ENCODE results near the gene ANKRD2.

DNA sequence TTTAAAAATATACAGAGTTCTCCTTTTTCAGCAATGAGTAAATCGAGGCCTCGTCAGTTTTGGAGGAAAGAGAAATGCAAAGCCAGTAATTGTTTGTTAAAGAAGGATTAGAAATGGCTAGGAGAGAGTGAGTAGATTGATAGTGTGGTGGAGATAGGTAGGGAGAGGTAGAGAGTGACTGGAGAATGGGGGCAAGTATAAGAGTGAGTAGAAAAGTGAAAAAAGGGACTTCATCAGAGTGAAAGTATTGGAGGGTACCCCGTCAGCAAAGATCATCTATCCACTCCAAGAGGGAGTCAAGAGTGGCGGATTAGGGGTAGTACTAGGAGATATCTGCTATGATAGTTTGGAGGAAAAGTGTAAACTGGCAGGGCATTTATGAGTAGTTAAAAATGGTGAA, 9.2 kb upstream of the ANKRD2 start:
- TF ChIP-seq ELF4 (IDR thresholded peaks at IDR 0.05): no peak
- no peak for TF ChIP-seq ZNF384 (IDR thresholded peaks at IDR 0.05)
- TF ChIP-seq, protein P1, sequence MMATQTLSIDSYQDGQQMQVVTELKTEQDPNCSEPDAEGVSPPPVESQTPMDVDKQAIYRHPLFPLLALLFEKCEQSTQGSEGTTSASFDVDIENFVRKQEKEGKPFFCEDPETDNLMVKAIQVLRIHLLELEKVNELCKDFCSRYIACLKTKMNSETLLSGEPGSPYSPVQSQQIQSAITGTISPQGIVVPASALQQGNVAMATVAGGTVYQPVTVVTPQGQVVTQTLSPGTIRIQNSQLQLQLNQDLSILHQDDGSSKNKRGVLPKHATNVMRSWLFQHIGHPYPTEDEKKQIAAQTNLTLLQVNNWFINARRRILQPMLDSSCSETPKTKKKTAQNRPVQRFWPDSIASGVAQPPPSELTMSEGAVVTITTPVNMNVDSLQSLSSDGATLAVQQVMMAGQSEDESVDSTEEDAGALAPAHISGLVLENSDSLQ (IDR thresholded peaks at IDR 0.05): no peak
- TF ChIP-seq SP1 (IDR thresholded peaks at IDR 0.05): no peak
- TF ChIP-seq FOXM1 (IDR thresholded peaks at IDR 0.05; ENCODE audit: borderline replicate concordance): no peak
- no peak for TF ChIP-seq FOXK2 (IDR thresholded peaks at IDR 0.05)
- no peak for TF ChIP-seq HDGF (IDR thresholded peaks at IDR 0.05; ENCODE audit: borderline replicate concordance)
- TF ChIP-seq ARNT (IDR thresholded peaks at IDR 0.05): no peak
- no peak for TF ChIP-seq BHLHE40 (IDR thresholded peaks at IDR 0.05; ENCODE audit: borderline replicate concordance)
- TF ChIP-seq LEF1 (IDR thresholded peaks at IDR 0.05; ENCODE audit: borderline replicate concordance): no peak
- TF ChIP-seq FOXA1 (IDR thresholded peaks at IDR 0.05): no peak
- no peak for TF ChIP-seq NFRKB (IDR thresholded peaks at IDR 0.05)
- no peak for TF ChIP-seq TARDBP (IDR thresholded peaks at IDR 0.05)
- no peak for TF ChIP-seq SUZ12 (IDR thresholded peaks at IDR 0.05)
